IPS-18a (cell line): Measurements from ENCODE around the gene DTWD1.
"Not testable (repeated sequence)": the region's sequence is repeated elsewhere in the genome, so short reads cannot be mapped to it uniquely, and the experiment has no call there.

Experiments
- H3K27ac ChIP-seq: one replicate; pipeline ENCODE4 v1.5.1; 2013; ENCODE audit warnings: low read length
- H3K27me3 ChIP-seq: one replicate; pipeline ENCODE4 v1.6.1; 2013; ENCODE audit warnings: mild to moderate bottlenecking, low read length; ENCODE audit not compliant: control insufficient read depth, insufficient read depth
- H3K36me3 ChIP-seq: one replicate; pipeline ENCODE4 v1.6.1; 2013; ENCODE audit warnings: low read depth, low read length; ENCODE audit not compliant: control insufficient read depth
- H3K4me1 ChIP-seq: one replicate; pipeline ENCODE4 v1.6.1; 2013; ENCODE audit warnings: low read depth, low read length; ENCODE audit not compliant: control insufficient read depth
- H3K4me3 ChIP-seq: one replicate; pipeline ENCODE4 v1.5.1; 2013; ENCODE audit warnings: low read length
- H3K9ac ChIP-seq: one replicate; pipeline ENCODE4 v1.6.1; 2013; ENCODE audit warnings: mild to moderate bottlenecking, low read length, moderate library complexity
- H3K9me3 ChIP-seq: one replicate; pipeline ENCODE4 v1.6.1; 2013; ENCODE audit warnings: low read depth, low read length; ENCODE audit not compliant: control insufficient read depth

Gene DTWD1

GRCh38 chr15:49688135-49688790, 67.4 kb downstream of the DTWD1 start:
- H3K9me3 ChIP-seq = no peaks in the 10 kb centered on the region
- H3K4me1 ChIP-seq = no peaks in the 10 kb centered on the region
- no peak overlapping the region for H3K9ac ChIP-seq
- no peaks in the 10 kb centered on the region for H3K27me3 ChIP-seq
- no peak overlapping the region for H3K27ac ChIP-seq
- H3K36me3 ChIP-seq = no peaks in the 10 kb centered on the region
- no peak overlapping the region for H3K4me3 ChIP-seq

GRCh38 chr15:49692514-49693090, 71.8 kb downstream of the DTWD1 start:
- no peak overlapping the region for H3K9ac ChIP-seq
- H3K9me3 ChIP-seq = no peaks in the 10 kb centered on the region
- no peak overlapping the region for H3K27ac ChIP-seq
- H3K27me3 ChIP-seq = no peaks in the 10 kb centered on the region
- H3K4me3 ChIP-seq = no peak overlapping the region
- no peaks in the 10 kb centered on the region for H3K4me1 ChIP-seq
- H3K36me3 ChIP-seq = no peaks in the 10 kb centered on the region

DNA sequence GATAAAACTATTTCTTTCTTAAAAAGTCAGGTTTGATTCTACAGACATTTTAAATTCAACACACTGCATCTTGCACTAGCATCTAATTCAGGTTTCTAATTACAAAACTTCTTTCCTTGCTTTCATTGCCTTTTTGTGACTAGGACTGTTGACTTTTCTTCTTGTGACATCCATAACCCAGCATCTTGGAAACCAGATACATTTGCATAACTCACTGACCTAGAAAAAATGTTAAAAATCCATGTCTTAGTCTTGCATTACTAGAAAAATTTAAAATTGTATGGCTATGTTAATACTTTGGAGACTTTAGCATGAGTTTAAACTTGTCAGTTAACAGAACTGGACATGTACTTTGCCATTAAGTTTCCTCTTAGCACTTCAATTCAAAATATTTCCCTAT, 72.7 kb downstream of the DTWD1 start:
- H3K4me1 ChIP-seq = no peaks in the 10 kb centered on the region
- no peak overlapping the region for H3K27ac ChIP-seq
- no peaks in the 10 kb centered on the region for H3K9me3 ChIP-seq
- no peaks in the 10 kb centered on the region for H3K27me3 ChIP-seq
- H3K36me3 ChIP-seq = no peaks in the 10 kb centered on the region
- no peak overlapping the region for H3K4me3 ChIP-seq
- no peak overlapping the region for H3K9ac ChIP-seq

GRCh38 chr15:49696433-49696832, 75.6 kb downstream of the DTWD1 start:
- Histone ChIP-seq H3K9me3 (no peaks in the 10 kb centered on the region), H3K4me1 (no peaks in the 10 kb centered on the region), H3K4me3 (no peak overlapping the region), H3K27me3 (no peaks in the 10 kb centered on the region), H3K36me3 (no peaks in the 10 kb centered on the region), H3K27ac (no peak overlapping the region), H3K9ac (no peak overlapping the region)

DNA sequence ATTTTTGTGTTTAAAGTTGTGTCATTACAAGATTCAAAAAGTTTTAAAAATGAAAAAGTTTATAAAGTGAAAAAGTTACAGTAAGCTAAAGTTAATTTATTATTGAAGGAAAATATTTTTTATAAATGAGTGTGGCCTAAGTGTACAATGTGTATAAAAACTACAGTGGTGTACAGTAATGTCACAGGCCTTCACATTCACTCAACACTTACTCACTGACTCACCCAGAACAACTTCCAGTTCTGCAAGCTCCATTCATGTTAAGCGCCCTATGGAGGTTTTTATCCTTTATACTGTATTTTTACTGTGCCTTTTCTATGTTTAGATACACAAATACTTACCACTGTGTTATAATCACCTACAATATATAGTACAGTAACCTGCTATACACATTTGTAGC, 76.3 kb downstream of the DTWD1 start:
- Histone ChIP-seq H3K9ac (no peak overlapping the region), H3K4me3 (no peak overlapping the region), H3K27me3 (no peaks in the 10 kb centered on the region), H3K36me3 (no peaks in the 10 kb centered on the region), H3K4me1 (no peaks in the 10 kb centered on the region), H3K9me3 (no peaks in the 10 kb centered on the region), H3K27ac (no peak overlapping the region)

DNA sequence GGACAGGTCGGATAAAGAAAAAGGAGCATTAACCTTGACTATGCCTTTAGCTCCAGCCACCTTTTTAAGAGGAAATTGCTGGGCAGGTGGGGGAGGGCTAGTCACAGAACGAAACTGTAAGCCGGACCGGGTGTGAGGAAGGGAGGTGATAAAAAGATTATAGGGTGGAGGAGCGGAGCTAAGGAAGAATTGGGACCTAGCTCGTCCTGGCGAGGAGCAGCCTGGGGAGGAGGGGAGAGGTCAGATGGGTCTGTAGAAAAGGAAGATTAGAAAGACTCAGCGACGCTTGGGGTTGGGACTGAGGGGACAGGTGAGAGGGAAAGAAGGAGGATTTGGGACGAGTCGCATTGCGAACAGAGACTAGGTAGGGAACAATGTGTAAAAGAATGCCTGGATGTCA, 82.1 kb downstream of the DTWD1 start:
- H3K27me3 ChIP-seq, H3K4me1 ChIP-seq, H3K27ac ChIP-seq, H3K9me3 ChIP-seq, H3K4me3 ChIP-seq, H3K36me3 ChIP-seq, H3K9ac ChIP-seq: not testable (repeated sequence)
